Dedifferentiated amniotic fluid mesenchymal stem cell (primary cell): ENCODE data around the gene GRM3.

Experiments
- DNase-seq: peaks from one replicate; pipeline ENCODE4 v3.0.0-alpha.2; 2016; ENCODE audit errors: extremely low spot score

The GRM3 gene

GRCh38 chr7:86786376-86786775 is 142.7 kb downstream of the GRM3 start:
- DNase-seq: no peak

DNA sequence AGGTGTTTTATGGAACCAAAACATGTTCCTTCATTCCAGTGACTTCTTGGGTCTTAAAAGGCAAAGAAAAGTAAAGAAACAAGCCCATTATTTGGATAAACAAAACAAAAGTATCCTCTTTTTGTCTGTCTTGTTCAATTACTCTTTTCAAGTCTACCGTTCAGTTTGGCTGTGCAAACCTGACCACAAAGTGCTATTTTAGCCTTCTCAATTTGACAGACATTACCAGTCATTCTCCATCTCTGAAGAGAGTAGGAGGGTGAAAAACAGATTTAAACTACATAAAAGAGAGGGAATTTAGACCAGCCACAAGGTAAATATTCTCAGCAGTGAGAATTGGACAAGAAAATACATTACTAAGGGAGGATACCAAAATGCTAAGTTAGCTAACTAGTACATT is 145.2 kb downstream of the GRM3 start:
- no peak for DNase-seq

- no peak for DNase-seq
Observed at GRCh38 chr7:86790383-86790782, 146.7 kb downstream of the GRM3 start.

DNA sequence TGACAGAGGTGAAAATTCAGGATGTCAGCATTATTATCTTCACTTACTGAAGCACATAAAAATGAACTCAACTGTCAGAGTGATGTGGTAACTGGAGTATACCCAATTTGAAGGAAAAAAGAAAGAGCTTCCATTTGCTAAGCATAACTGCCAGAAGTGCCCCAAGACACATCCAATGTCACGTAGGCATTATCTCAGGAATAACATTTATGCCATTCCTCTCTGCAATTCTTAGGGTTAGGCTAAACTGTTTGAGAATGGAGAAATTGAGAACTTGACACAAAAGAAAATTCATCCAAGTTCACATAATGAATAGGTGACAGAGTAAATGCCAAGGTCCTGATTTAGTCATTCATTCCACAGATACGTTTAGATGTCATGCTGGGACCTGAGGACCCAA is 148.6 kb downstream of the GRM3 start:
- DNase-seq: no peak

DNA sequence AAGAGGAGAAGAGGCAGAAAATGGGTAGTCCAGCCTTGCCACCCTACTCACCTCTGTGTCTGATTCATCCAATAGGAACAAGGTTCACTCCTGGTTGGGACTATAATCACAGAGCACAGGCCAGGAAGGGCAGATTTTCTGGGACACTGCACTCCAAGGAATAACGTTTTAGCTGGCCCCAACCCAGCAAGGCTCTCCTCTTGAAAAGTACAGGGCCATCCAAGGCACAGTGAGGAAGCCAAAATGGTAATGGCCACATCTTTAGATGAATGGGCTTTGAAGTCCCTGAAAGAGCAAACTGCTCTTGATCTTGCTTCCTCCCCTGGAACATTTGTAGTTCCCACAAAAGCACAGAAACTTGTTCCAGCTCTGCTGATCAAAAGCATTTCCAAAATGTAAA is 149.4 kb downstream of the GRM3 start:
- DNase-seq: no peak

DNA sequence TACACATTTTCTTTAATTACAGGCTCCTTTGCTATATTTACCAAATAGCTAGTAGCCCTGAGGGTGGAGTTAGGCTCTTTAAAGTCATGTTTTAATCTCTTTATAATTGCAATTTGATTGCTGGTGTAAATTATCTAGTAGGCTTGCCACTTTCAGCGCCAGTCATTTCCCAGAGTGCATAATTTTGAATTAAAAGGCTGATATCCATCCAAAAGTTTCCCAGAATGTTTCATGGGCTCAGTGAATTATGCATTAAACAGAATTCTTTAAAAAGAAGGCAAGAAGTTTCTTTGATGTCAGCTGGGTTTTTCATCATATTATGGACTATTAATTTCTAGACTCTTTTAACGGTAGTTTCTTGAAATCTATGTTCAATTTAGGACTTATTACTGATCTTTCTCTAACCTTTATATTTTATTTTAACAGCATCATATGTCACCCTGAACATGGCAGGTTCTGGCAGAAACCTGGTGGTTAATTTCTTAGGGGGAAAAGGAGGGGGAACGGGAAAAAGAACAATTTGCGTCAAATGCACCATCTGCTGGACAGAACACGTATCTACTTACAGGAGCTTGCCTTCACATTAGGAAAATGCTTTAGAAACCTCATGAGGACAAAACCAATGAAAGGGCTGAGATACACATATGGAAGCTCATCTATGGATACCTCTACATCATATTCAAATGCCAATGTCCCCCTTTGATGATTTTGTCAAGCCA is 171.1 kb downstream of the GRM3 start:
- DNase-seq: no peak

DNA sequence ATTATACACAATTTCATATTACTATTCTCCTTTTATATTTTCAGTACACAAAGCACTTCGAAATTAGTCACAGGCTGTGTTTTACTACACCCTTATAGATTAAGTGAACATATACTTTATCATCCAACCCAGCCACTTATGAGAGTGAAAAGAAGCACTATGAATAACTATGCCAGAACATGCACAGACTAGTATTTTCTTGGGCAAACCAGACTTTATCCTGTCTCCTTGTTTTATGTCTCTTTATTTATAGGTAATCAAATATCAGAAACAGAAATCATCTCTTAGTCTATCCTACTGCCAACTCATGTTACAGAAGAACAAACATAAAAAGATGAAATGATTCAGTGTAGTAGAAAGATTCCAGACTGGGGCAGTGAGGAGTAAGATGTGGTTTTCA is 171.8 kb downstream of the GRM3 start:
- no peak for DNase-seq

GRCh38 chr7:86818903-86819302 is 175.2 kb downstream of the GRM3 start:
- no peak for DNase-seq

GRCh38 chr7:86823769-86824168 is 180.1 kb downstream of the GRM3 start:
- DNase-seq: no peak

GRCh38 chr7:86825264-86825663 is 181.6 kb downstream of the GRM3 start:
- no peak for DNase-seq

DNA sequence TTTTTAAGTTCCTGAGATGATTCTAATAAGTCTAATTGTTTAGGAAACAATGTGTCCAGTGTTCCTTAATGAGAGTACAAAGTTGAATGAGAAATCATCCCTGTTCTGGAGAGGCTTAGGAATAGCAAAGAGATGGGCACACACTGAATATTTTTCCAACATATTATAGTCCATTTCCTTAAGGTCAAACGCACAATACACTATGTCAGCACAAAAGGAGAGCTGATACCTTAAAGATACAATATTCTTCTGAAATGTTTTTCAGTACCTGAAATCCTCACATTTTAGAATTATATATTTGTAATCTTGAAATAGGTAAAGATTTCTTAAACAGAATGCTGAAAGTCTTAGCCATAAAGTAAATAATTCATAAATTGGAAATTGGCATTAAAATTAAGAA is 183.2 kb downstream of the GRM3 start:
- no peak for DNase-seq

DNA sequence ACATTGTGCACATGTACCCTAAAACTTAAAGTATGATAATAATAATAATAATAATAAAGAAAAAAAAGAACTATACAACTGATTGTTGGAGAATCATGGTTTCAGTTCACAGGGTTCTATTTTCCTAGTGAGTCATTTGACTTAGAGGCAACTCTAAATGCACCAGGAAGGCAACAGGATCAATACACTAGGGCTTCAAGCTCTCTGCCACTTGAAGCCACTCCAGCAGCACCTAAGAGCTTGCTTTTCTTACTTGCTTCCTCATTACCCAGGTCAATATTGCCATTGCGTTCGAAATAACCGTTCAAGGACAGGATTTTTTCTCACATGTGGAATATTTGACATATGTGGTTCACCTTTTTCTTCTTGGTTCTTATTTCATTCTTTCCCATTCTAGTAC is 189.7 kb downstream of the GRM3 start:
- DNase-seq: no peak

DNA sequence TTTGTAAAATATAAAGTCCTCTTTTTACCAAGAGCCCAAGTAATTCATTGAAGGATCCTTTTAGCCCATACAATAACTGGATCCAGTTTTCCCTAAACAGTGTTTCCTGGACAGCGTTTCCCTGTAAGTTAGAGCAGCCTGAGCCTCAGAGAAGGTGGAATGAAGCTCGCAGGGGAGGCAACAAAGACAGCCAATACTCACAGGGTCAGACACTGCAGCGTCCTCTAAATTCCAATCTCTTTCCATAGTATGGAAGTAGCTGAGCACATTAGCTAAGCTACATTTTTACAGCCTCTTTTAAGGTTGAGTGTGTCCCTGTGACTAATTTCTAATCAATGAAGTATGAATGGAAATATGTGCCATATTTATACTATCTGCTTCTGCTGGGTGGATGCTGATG is 193.5 kb downstream of the GRM3 start:
- no peak for DNase-seq

DNA sequence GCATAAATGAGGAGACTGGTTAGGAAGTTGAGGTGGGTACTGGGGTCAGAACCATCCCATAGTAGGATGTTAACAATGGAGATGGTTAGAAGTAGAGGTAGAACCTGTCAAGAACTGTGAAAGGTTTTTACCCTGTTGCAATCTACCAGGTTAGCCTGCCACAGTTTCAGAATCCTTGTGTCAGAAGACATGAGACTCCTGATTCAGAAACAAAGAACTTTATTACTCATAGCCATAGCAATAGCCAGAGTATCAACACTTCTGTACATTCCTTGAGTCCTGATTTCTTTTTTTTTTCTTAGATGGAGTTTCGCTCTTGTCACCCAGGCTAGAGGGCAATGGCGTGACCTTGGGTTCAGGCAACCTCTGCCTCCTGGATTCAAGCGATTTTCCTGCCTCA is 200.9 kb downstream of the GRM3 start:
- DNase-seq: no peak

- DNase-seq: no peak
Observed at GRCh38 chr7:86846494-86847190, 202.9 kb downstream of the GRM3 start.

GRCh38 chr7:86848226-86848625 is 204.5 kb downstream of the GRM3 start:
- DNase-seq: no peak

- DNase-seq: no peak
Observed at GRCh38 chr7:86851566-86851965, 207.9 kb downstream of the GRM3 start.

GRCh38 chr7:86863452-86863851 is 219.7 kb downstream of the GRM3 start:
- DNase-seq: no peak

- no peak for DNase-seq
Observed at GRCh38 chr7:86867163-86867762, 223.6 kb downstream of the GRM3 start.

DNA sequence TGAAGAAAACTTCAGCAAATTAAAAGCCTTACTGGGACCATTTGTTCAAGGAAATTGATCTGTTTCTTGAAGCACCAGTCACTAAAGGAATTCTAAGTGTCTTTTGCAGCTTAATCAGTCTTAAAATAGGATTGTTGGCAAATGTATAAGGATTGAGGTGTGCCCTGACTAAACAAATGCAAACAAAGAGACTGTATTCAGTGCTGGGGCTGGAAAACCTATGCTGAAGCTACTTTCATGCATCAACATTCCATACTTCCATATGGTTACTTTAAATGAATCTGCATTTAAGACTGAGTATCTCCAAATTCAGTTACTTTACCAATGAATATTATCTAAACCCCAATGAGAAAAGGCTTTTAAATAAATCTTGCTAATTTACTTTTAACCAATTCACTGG is 232.4 kb downstream of the GRM3 start:
- DNase-seq: no peak

DNA sequence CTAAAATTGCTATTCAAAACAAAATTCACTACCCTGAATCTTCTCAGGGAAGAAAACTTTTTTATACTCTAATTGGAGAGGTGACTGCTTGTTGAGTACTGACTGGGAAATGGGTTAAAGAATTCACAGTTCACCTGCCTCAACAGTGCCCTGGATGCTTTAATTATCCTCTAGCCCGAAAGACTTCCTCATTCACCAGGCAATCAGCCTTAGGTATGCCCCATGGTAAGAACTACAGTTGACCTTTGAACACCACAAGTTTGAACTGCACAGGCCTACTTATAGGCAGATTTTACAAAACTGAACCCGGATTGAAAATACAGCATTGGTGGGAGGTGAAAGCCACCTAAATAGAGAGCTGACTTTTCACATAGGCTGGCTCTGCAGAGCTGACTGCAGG is 240.4 kb downstream of the GRM3 start:
- DNase-seq: no peak

DNA sequence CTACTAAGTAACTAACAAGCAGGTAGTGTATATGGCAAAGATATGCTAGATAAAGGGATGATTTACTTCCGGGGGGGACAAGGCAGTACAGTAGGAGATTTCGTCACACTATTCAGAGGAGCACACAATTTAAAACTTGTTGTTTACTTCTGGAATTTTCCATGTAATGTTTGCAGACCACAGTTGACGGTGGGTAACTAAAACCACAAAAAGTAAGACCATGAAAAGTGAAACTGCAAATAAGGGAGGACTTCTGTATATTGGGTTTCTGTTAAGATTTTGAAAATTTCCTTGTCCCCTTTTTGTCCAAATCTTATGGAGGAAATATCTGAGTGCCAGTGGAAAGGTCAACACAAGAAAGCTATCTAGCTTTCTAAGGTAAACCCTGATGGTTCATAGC is 245.8 kb downstream of the GRM3 start:
- no peak for DNase-seq

DNA sequence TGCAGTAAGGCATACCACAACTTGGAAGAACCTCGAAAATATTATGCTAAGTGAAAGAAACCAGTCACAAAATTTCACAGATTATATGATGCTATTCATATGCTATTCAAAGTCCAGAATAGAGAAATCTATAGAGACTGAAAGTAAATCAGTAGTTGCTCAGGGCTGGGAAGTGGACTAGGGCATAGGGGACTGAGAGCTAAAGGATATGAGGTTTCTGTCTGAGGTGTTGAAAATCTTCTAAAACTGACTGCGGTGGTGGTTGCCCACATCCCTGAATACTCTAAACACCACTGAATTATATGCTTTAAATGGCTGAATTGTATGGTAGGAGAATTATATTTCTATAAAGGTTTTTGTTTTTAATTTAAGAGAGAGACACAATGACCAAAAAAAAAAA is 254.5 kb downstream of the GRM3 start:
- no peak for DNase-seq
